Pancreas (tissue), 10 donors: ENCODE data around the gene ATP13A3. TPM values are rescaled to one million over a fixed set of nuclear protein-coding genes. Genes with fewer than 3 reads are reported as not detected.

Experiments
- ATAC-seq, 4 donors: fragments of 200-7000 bp; cut with Tn5 transposase; one replicate each; pipeline versions ENCODE4 v1.8.0 to v1.9.1; 2020; ENCODE audit warnings: mild to moderate bottlenecking in 4 of 4, moderate library complexity in 4 of 4
- DNase-seq, 6 donors: peaks; one replicate each; pipeline ENCODE4 v3.0.0-alpha.2; 2020
- FAIRE-seq: peaks from 2 replicates; lab custom pipeline; 2012; peaks lifted over from hg19 to GRCh38; lab: Jason Lieb, UNC
- H3K27ac ChIP-seq, 4 donors: fragments of 200-600 bp; sonication (generic); 1 replicate in 3 of 4; 2 replicates in 1 of 4; pipeline versions ENCODE4 v1.5.0 to v1.8.0; 2020
- H3K27me3 ChIP-seq, 4 donors: fragments of 200-600 bp; one replicate each; pipeline ENCODE4 v1.8.0; 2021
- H3K36me3 ChIP-seq, 3 donors: fragments of 200-600 bp; sonication (generic) in 1 of 3; one replicate each; pipeline versions ENCODE4 v1.5.0 to v1.8.0; 2020 to 2021
- H3K4me1 ChIP-seq, 3 donors: fragments of 200-600 bp; one replicate each; pipeline ENCODE4 v1.8.0; 2021
- H3K4me3 ChIP-seq, 4 donors: fragments of 200-600 bp; sonication (generic) in 2 of 4; one replicate each; pipeline versions ENCODE4 v1.5.0 to v1.8.0; 2020 to 2021
- H3K9me3 ChIP-seq, 4 donors: fragments of 200-600 bp; one replicate each; pipeline ENCODE4 v1.8.0; 2021
- WGBS, 2 donors: extraction: QIAGEN DNeasy Blood & Tissue Kit; methylation state at CpG; one replicate each; pipeline ENCODE4 v1.1.7; 2013; 5-methylcytosine and 5-hydroxymethylcytosine counted together
- intact Hi-C, 3 donors: fragments of 100-400 bp; cut with DNase I; formaldehyde crosslinking; loops; one replicate each; pipeline versions ENCODE4 v1.11.1 to v1.14.2; 2022
- polyA plus RNA-seq, 2 donors: library from polyadenylated mRNA; stranded (reverse); fragments of 200-250 nt; gene quantifications; one replicate each; pipeline ENCODE4 v1.2.3, GENCODE V29; 2013
- total RNA-seq, 6 donors: library from RNA; stranded (reverse); fragmentation: NEBNext Ultra II Directional in 4 of 6; extraction: Animal tissue kit (Norgen Biotek cat#: 25700) in 4 of 6; gene quantifications; one replicate each; pipeline versions ENCODE4 v1.2.1 to v1.2.4, GENCODE V29; 2021 to 2023
- TF ChIP-seq, protein P1 (sequence below), 4 donors: fragments of 200-600 bp; sonication (generic) in 3 of 4; IDR thresholded peaks; one replicate each; pipeline versions ENCODE4 v1.5.0 to v1.8.0; 2021; ENCODE audit warnings: antibody characterized with exemption in 4 of 4
- donor health status: healthy with polysubstance abuse.
- donor health status: DM: no; HTN: no; CAD: no; lungs with moderate emphysema.
- donor health status: DM: no; HTN: no; CAD: no.
- donor health status: control.
- donor health status: control.
- donor health status: Bipolar disorder and iron deficiency.
- donor health status: DM: yes; HTN: yes; CAD: no.
- donor health status: DM: no; HTN: no; CAD: no.
- donor health status: DM: no; HTN: no; CAD: no.
- donor health status: DM: yes; HTN: yes; CAD: no.

ATP13A3 gene
- total and polyA plus RNA-seq, 8 donors, result 9.3 to 66.6 (median 24.7) TPM

DNA sequence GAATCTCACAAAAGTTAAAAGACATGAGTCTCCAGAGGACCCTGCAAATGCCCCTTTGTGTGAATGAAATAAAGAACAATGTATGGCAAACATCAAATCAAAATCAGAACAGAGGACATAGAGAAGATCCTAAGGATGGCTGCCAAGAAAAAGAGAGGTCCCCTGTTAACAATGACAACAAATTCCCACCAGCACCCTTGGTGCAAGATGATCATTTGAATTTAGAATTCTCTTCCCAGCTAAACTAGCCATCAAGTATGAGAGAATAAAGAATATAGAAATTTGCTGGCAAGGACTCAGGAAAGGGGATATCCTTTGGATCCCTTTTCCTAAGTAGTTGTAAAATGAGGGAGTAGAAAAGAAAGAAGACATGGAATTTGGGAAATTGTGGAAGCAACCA, 96.0 kb downstream of the ATP13A3 start:
- Histone ChIP-seq H3K36me3 (no peaks in the 10 kb centered on the region), H3K4me3 (no peak overlapping the region), H3K9me3 (no peaks in the 10 kb centered on the region), H3K27me3 (no peaks in the 10 kb centered on the region), H3K4me1 (no peaks in the 10 kb centered on the region), H3K27ac (no peak overlapping the region)
- TF ChIP-seq, protein P1, sequence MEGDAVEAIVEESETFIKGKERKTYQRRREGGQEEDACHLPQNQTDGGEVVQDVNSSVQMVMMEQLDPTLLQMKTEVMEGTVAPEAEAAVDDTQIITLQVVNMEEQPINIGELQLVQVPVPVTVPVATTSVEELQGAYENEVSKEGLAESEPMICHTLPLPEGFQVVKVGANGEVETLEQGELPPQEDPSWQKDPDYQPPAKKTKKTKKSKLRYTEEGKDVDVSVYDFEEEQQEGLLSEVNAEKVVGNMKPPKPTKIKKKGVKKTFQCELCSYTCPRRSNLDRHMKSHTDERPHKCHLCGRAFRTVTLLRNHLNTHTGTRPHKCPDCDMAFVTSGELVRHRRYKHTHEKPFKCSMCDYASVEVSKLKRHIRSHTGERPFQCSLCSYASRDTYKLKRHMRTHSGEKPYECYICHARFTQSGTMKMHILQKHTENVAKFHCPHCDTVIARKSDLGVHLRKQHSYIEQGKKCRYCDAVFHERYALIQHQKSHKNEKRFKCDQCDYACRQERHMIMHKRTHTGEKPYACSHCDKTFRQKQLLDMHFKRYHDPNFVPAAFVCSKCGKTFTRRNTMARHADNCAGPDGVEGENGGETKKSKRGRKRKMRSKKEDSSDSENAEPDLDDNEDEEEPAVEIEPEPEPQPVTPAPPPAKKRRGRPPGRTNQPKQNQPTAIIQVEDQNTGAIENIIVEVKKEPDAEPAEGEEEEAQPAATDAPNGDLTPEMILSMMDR (IDR thresholded peaks at IDR 0.05), result no peak
- intact Hi-C loops, result no loop called here
- ATAC-seq (no peak), DNase-seq (no peak), FAIRE-seq (no peak)

DNA sequence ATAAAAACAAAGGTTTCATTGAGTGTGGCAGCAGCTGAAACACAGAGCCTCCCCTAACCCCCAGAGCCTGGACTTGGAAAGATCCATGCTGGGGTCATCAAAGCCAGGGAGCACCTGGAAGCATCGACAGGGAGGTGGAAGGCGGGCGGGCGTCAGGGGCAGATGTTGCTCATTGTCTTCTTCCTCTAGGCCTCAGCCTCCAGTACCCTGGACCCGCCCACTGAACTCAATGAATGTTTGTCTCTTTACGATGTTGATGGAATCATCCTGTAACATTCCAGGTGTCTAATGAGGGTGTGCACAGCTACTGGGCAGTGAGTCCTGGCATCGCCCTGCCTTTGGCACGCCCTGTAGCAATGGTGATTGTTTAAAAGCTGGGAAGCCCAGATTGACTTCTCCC, 97.5 kb downstream of the ATP13A3 start:
- no peak for ATAC-seq
- H3K27ac ChIP-seq, result no peak overlapping the region
- no peaks in the 10 kb centered on the region for H3K4me1 ChIP-seq
- no peaks in the 10 kb centered on the region for H3K27me3 ChIP-seq
- FAIRE-seq, result no peak
- no peak for DNase-seq
- H3K4me3 ChIP-seq, result no peak overlapping the region
- intact Hi-C loops, result no loop called here
- no peaks in the 10 kb centered on the region for H3K36me3 ChIP-seq
- WGBS, 2 donors, result 87 to 90% methylated on average over 8 of the region's 8 CpGs
- no peaks in the 10 kb centered on the region for H3K9me3 ChIP-seq
- TF ChIP-seq, protein P1 (IDR thresholded peaks at IDR 0.05), result no peak

DNA sequence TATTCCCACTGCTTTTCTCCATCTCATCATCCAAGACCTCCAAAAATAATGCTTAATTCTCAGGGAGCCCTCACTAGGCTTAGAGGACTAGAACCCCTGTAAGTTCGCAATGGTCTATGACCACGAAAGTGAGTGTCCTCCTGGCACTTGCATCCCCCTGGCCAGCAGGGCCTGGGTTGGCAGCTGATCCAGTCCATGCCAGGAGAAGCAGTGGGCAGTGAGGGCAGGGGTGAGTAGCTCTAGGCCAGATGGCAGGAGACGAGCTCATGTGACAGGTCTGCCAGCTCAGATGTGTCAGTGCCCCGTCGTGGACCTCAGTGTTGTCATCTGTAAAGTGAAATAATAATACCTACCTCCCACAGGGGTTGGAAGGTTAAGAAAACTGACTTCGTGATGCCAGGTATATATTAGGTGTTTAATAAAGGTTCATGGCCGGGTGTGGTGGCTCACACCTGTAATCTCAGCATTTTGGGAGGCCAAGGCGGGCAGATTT, 98.8 kb downstream of the ATP13A3 start:
- intact Hi-C loops, result no loop called here
- ATAC-seq (no peak), DNase-seq (no peak), FAIRE-seq (no peak)
- 94% methylated on average over 8 of the region's 8 CpGs for WGBS, 2 donors
- no peak overlapping the region for H3K4me3 ChIP-seq
- H3K27ac ChIP-seq, result no peak overlapping the region
- H3K4me1 ChIP-seq, result no peaks in the 10 kb centered on the region
- no peaks in the 10 kb centered on the region for H3K9me3 ChIP-seq
- no peaks in the 10 kb centered on the region for H3K36me3 ChIP-seq
- TF ChIP-seq, protein P1 (IDR thresholded peaks at IDR 0.05), result no peak
- H3K27me3 ChIP-seq, result no peaks in the 10 kb centered on the region

DNA sequence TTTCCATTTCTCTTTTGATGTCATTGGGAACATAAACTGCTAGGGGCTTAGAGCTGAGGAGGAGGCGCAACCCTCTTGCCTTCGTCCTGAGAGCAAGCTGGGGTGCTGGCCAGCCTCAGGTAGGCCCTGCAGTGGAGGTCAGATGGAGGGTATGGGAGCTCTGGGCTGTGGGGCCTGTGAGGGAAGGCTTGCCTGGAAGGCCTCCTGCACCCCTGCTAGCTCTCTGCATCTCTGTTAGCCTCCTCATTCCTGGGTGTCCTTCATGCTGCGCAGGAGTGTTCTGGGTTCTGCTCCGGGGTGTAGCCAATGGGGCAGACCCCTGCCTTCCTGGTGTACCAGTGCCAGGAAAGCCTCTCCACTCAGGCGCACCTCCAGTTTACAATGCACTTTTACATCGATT, 99.5 kb downstream of the ATP13A3 start:
- intact Hi-C loops, result no loop called here
- Histone ChIP-seq H3K4me3 (no peak overlapping the region), H3K4me1 (no peaks in the 10 kb centered on the region), H3K27me3 (no peaks in the 10 kb centered on the region), H3K36me3 (no peaks in the 10 kb centered on the region), H3K9me3 (no peaks in the 10 kb centered on the region), H3K27ac (no peak overlapping the region)
- WGBS, 2 donors, result 89 to 93% methylated on average over 5 to 6 of the region's 6 CpGs
- FAIRE-seq, result no peak
- no peak for DNase-seq
- no peak for ATAC-seq
- TF ChIP-seq, protein P1 (IDR thresholded peaks at IDR 0.05), result no peak

DNA sequence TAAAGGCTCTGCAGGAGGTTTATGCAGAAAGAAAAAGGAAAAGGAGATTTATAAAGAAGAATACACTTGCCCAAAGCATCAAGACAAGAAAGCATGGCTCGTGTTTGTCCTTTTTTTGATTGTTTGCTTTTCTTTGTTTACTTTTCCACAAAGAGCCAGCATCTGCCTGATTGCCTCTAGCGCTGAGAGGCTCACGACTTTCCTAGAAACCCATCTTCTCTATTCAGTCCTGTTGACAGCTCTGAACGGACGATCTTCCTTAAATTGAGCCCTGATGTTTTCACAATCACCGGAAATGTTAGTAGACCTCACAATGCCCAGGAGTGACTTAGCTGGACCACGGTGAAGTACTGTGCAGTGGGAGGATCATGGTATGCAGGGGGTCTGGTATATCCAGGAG, 100.2 kb downstream of the ATP13A3 start:
- Histone ChIP-seq H3K27me3 (no peaks in the 10 kb centered on the region), H3K4me1 (no peaks in the 10 kb centered on the region), H3K9me3 (no peaks in the 10 kb centered on the region), H3K4me3 (no peak overlapping the region), H3K27ac (no peak overlapping the region), H3K36me3 (no peaks in the 10 kb centered on the region)
- FAIRE-seq (no peak), ATAC-seq (peak in 2 of 4 donors; percentile 30 to 34), DNase-seq (no peak)
- WGBS, 2 donors, result 31 to 43% methylated on average over 7 of the region's 7 CpGs
- TF ChIP-seq, protein P1 (IDR thresholded peaks at IDR 0.05), result no peak
- intact Hi-C loops, result no loop called here
